ENCODE measurements around the gene TNPO1.
"Not testable (repeated sequence)": the region's sequence is repeated elsewhere in the genome, so short reads cannot be mapped to it uniquely, and the experiment has no call there.

The TNPO1 gene

DNA sequence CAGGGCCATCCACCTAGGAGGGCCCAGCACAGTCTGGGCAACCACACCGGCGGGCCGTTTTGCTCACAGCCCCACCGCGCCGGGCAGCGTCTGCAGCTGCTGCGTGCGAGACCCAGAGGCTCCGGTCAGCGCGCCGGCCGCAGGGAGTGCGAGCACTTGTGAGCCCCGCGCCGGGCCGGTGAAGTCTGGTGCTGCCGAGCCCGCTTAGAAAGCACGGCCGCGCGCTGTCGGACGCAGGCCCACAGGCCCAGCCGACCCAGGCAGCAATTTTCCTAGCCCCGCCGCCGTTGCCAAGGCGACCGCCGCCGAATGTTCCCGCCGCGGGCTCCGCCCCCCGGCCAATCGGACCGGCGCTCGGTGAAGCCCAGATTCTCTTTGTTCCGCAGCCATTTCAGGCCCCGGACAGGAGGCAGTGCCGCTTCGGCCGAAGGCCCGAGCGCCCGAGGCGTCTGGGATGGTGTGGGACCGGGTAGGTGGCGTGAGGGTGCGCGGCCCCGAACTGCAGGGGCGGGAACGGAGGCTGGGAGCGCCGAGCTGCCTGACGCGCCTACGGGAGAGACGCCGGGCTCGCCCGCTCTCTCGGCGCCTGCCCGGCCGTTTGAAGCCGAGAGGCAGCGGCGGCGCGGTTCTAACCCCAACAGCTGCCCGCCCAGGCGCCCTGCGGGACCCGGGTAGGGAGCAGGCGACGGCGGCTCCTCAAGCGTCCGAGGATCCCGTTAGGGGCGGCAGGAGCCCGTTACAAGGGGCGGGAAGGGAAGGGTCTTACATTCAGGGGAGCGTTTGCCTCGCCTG lies at the start of gene TNPO1:
Gene TNPO1, plus strand, starts transcription at position 378 of the 792 bp plus-strand sequence. Its CDS starts 77 bp downstream, at position 455.
- peak; percentile 94 for DNase-seq

DNA sequence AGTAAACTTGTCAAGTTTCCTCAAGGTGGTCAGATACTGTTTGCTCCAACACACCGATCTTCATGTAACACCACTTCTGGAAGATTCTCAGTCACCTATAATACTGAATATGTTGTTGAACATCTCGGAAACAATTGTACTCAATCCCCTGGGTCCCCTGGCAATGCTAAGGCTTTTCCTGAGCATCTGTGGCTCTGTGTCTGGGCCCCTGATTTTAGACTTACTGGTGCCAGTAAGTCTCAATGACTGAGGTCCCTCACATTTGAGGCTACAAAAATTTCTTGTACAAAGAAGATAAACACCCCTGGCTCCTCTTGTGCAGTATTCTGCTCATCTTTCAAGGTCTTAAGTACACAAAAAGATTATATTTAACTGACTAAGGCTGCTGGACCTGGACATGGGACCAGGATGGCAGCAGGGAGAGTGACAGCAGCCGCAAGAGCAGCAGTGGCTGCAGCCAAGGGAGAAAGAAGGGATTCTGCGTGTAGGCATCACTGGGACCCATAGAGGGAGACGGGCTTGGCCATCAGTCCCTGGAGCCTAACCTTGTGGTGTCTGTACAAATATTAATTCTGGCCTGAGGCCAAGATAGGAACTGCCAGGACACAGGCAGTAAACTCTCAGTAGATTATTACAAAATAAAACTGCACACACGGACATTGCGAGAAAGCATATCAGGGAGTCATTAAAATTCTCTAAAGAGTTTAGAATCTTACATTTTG lies 49.0 kb upstream of the TNPO1 start:
- no peak for DNase-seq

DNA sequence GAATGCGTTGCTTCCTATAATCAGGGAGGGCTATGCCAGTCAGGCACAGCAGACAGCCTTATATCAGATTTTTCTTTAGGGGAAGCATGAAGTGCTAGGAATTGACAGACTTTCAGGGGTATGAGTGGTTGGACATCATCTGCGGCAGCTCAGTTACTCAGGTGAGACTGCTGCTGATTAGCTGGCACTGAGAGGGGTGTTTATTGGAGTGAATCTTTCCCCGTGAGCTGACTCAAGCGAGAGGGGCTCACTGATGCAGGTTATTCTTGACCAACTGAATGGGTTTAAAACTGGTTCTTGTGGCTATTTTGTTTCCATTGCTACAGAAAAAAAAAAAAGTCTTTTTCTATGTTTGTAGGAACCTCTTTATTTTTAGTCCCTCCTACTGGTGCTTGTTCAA lies 46.2 kb upstream of the TNPO1 start:
- no peak for DNase-seq

DNA sequence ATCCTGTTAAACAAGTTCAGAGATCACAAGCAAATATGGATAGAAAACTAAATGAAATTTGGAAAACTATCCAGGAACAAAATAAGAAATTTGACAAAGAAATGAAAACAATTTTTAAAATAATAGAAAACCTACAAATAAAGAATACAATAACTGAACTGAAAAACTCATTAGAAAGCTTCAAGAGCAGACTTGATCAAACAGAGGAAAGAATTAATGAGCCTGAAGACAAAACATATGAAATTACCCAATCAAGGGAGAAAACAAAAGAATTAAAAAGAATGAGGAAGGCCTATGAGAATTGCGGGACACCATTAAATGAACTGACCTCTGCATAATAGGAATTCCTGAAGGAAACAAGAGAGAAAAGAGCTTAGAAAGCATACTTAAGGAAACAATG lies 39.8 kb upstream of the TNPO1 start:
- no peak for DNase-seq

DNA sequence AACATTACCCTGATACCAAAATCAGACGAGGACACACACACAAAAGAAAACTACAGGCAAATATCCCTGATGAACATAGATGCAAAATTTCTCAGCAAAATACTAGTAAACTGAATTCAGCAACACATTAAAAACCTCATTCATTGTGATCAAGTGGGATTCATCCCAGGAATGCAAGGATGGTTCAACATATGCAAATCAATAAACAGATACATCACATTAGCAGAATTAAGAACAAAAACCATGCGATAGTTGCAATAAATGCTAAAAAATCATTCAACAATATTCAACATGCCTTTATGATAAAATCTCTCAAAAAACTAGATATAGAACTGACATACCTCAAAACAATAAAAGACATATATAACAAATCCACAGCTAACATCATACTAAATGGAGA lies 36.9 kb upstream of the TNPO1 start:
- no peak for DNase-seq

DNA sequence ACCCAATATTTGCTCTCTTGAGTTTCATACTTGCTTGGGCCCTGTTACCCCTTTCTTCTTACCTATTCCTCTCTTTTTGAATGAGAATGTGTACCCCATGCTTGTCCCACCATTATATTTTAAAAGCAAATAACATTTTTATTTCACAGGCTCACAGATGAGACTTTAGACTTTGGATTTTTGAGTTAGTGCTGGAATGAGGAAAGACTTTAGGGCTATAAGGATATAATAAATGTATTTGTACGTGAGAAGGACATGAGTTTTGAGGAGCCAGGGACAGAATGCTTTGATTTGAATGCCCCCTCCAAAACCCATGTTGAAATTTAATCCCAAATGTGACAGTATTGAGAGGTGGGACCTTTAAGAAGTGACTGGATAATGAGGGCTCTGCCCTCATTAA lies 33.1 kb upstream of the TNPO1 start:
- no peak for DNase-seq

DNA sequence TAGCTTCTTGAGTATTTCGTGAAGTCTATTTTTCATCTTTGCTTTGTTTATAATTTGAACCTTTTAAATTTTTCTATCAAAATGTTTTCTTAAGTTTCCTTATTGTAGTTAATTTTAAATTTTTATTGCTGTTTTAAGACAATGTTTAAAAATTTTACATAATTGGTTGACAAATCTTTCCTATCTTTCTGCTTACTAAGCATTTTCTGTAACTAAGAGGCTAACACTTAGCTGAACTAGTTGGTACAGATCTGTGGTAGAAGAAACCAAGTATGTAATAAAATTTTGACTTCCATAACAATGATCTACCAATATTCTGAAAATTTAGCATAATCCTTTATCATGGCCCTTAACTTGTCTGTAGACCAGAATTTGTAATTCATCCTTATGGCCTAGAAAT lies 32.3 kb upstream of the TNPO1 start:
- no peak for DNase-seq

DNA sequence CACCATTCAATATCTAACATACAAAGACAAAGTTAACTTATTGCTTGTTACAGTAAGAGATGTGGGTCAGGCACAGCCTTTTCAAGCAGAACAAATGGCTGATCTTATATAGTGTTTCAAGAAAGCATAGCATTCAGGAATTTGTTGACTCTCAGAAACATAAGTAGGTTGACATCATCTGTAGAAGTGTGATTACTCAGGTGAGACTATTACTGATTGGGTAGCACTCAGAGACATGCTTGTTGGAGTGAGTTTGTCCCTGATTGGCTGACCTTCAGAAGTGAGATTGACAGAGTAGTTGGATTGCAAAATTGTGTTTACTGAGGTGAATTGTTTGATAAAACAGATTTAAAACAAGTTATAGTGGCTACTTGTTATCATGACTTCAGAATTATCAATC lies 30.7 kb upstream of the TNPO1 start:
- DNase-seq, result no peak

DNA sequence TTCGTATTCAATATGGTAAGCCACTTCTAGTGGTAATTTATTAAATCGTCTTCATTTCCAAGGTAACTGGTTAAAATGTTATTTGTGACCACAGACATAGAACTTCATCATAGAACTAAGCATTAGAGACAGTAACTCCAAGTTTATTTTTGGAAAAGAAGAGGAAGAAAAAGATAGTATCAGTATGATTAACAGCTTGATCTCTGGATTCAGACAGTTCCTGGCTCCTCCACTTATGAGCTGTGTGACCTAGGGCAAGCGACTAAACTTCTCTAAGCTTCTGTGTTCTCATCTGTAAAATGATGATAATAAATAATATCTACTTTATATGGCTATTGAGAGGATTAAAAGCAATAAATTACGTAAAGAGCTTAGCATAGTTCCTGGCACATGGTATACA lies 29.8 kb upstream of the TNPO1 start:
- no peak for DNase-seq

DNA sequence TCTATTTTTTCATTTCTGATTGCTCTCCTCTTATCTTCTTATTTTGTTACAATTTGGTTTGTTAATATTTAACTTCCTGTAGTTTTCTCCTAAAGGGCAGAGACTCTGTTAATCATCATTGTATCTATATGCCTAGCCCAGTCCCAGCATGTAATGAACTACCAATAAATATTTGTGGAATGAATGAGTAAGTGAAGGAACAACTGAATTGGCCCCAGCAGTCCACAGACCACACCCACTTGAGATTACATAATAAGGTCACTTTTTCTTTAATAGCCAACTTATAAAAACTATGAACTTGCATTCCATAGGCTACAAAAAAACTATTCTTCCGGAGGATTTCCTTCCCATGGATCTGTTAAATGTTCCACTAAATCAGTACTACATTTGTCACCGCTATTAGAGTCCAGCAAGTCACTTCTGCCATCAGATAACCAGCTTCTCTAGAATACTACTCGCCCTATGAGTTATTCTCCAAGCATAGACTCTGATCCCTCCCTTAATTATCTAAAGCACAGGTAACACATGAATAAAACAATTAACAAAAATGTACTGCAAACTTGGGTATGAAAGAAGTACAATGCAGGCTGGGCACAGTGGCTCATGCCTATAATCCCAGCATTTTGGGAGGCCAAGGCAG lies 27.5 kb upstream of the TNPO1 start:
- DNase-seq, result no peak

DNA sequence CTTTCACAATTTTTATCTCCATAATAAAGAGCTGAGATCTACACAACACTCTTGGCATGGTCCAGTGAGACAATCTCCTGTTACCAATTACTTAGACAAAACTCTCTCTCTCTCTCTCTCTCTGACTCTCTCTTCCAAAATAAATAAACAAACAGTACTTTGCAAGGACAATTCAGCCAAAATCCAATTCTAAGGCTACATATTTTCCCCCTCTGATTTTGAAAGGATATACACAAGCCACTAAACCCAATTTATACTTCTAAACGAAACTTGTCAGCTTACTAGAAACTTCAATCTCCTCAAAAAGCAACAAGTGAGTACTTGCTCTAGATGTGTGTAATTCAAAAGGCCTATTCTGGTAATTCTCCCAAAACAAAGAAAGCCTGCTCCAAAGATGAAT lies 26.3 kb upstream of the TNPO1 start:
- no peak for DNase-seq

DNA sequence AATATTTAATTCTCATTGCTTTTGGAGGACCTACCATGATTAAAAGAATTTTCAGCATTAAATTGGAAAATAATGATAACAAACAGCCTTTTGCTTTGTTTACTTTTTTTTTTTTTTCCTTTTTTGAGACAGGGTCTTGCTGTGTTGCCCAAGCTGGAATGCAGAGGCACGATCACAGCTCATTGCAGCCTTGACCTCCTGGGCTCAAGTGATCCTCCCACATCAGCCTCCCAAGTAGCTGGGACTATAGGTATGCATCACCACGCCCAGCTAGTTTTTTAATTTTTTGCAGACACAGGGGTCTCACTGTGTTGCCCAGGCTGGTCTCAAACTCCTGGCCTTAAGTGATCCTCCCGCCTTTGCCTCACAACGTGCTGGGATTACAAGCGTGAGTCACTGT lies 23.8 kb upstream of the TNPO1 start:
- not testable (repeated sequence) for DNase-seq

DNA sequence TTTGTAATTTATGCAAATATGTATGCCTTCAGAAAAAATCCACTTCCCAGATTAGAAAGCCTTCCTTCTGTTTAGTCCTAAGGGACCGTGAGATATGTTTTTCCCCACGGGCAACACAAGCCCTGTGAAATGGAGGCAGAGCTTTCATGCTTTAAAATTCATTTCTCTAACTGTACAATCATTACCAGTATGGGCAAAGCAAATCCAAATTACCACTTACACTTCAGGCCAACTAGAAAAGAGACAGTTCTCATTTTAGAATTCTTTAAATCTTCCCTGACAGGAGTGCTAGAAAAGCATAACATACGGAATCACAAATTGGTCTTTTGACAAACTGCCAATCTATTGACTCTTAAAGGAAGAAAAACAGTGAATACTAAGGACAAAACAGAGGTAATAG lies 20.5 kb upstream of the TNPO1 start:
- no peak for DNase-seq

DNA sequence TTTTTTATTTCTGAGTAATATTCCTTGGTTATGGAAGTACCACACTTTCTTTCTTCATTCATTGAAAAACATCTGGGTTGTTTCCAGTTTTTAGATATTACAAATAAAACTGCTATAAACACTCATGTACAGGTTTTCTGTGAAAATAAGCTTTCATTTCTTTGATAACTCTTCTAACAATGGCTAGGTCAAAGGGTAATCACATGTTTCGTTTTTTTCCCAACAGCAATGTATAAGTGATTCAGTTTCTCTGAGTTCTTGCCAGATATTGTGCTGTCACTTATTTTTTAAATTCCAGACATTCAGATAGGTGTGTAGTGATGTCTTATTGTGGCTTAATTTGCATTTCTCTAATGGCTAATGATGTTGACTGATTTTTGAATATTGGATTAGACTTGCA lies 16.7 kb upstream of the TNPO1 start:
- DNase-seq, result no peak

DNA sequence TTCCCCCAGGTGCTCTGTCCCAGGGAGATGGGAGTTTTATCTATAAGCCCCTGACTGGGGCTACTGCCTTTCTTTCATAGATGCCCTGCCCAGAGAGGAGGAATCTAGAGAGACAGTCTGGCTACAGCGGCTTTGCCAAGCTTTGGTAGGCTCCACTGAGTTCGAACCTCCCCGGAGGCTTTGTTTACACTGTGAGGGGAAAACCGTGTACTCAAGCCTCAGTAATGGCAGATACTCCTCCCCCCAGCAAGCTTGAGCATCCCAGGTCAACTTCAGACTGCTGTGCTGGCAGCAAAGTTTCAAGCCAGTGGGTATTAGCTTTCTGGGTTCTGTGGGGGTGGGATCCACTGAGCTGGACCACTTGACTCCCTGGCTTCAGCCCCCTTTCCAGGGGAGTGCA lies 7.8 kb upstream of the TNPO1 start:
- not testable (repeated sequence) for DNase-seq

DNA sequence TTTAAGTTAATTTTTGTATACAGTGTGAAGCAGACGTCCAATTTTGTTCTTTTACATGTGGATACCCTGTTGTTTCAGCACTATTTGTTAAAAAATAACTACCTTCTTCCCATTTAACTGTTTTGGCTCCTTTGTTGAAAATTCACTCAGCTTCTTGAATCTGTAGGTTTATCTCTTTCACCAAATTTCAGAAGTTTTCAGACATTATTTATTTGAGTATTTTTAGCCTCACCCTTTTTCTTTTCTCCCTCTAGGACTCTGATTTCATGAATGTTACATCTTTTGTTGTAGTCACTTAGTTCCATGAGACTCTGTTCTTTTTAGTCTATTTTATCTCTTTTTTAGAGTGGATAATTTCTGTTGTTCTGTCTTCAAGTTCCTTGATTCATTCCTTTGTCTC lies 4.6 kb upstream of the TNPO1 start:
- DNase-seq, result no peak

DNA sequence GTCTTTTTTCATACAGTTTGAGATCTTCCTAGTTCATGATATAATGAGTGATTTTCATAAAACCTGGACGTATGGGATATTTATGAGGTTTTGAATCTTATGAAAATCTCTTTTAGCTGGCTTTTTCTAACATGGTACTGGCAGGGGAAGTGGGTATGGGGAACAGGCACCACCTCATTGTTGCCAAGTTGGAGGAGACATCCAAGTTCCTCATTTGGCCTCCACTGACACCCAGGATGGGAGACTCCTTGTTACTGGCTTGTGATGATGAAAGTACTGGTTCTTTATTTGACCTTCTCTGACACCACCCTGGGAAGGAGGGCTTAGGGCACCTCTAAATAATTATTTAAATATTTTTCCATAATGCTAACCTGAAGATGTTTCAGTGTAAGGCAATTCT lies 4.0 kb upstream of the TNPO1 start:
- DNase-seq, result no peak

DNA sequence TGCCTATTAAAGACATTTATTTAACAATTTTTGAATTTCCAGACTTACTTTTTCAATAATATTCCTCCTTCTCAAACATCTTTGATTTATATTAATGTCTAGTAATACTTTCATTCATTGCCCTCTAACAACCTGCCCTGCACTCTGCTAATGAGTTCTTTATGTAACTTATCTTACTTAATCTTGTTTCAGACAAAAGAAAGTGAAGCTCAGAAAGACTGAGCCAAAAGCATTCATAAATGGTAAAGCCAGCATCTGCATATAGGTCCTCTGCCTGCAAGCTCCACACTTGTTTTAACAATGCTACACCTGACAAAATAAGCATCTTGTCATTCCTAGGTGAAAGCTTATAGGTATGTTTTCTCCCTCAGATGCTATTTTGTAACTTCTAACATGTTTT lies 2.4 kb upstream of the TNPO1 start:
- no peak for DNase-seq

DNA sequence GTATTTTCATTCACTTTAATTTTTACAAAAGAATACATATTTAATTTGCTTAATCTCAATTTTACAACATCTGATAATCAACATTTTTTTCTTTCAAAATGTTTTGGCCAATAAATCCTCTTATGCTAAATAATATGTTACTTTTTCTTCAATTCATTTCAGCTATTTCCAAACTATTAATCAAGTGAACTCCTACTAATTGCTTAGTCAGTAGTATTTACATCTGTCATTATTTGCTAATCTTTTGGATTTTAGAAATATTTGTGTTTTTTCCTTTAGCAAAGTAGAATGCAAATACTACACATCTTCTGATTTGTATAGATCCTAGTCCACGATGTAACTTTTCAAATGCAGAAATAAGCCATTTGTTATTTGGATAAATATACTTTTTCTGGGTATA lies 1.6 kb upstream of the TNPO1 start:
- no peak for DNase-seq

DNA sequence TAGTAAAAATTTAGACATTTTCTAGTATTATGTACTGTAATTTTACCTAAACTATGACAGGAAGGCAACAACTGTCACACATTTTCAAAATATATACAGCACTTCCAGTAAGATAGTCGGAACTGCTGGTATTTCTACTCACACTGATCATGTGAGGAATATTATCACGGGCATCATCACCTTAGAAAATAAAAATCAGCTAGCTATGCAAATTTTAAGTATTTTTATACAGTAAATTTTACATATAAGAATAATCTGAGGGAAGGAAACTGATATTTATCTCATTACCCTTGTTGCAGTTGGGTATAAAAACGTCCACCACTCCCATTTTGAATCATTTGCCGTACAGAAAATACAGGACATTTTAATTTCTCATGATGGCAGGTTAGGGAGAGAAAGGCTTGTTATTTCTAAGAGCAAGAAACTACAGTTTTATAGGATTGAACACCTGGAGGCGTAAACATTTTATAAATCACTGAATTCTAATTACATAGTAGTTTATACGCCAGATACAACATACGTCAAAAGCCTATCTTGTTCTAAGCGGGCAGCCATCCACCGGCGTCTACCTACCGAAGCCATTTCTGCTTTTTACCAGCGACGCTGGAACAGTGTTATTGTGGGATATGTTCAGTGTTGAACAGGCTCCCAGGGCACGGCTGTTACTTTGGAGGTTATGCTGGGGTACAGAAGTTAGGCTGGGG lies 729 bp upstream of the TNPO1 start:
- no peak for DNase-seq

DNA sequence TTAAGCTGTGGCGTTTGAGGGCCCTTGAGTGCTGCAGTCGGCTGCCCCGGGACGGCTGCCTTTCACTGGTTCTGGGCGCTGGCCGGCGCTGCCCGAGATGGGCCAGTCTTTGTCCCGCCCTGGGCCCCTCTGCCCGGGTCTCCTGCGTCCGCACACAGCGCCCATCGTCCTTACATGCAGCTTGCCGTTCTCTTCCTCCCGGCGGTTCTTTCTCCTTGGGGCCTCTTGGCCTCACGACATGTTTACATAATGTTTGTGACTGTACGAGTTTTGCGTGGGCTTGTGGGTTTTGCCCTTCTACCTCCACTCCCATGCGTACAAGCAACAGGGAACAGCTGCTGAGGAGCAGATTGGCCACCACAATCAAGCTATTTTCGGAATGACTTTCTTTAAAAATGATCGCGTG lies 618 bp downstream of the TNPO1 start:
- DNase-seq, result peak; percentile 74

DNA sequence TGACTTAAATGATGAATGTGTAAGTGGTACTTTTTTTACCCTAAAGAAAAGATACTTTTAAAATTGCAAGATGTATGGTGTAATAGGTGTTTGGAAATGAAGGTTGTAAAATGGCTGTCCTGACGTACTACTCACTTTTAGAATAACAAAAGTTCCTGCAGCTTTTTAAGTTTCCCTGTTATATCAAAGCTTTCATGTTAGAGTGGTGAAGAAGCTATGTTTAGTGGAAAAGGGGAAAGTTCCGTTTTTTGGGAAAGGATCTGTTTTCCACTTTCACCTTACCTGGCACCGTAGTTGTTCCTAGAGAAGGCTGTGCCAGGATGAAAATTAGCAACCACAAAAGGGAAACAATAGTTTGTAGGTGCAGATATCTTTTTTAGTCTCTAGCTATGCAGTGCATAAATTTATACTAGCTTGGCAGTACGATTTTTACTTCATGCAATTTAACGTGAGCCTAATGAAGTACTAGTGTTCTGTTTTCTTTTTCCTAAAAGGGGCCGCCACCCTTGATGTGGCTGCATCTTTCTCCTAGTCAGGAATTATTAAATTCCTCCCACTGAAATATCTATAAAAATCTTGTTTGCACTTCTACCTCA lies 1.3 kb downstream of the TNPO1 start:
- no peak for DNase-seq
